Endothelial cell of umbilical vein (primary cell): ENCODE measurements around the gene VPS16.

Source experiments
- EZH2 ChIP-seq: IDR thresholded peaks from 2 replicates; pipeline ENCODE4 v1.6.1; 2012; ENCODE audit warnings: borderline replicate concordance, low read depth, mild to moderate bottlenecking, moderate library complexity, low read length, inconsistent platforms; ENCODE audit not compliant: severe bottlenecking
- JUN ChIP-seq: IDR thresholded peaks from 2 replicates; pipeline ENCODE4 v1.6.1; 2011; ENCODE audit warnings: borderline replicate concordance, low read depth; ENCODE audit not compliant: insufficient read length, insufficient read depth
- MYC ChIP-seq: IDR thresholded peaks from one replicate; pipeline ENCODE4 v1.6.1; 2011; ENCODE audit warnings: mild to moderate bottlenecking, low read depth, low read length
- POLR2A ChIP-seq: IDR thresholded peaks from 2 replicates; pipeline ENCODE4 v1.6.1; 2012; ENCODE audit warnings: low read depth, mild to moderate bottlenecking, control low read depth, low read length
- POLR2AphosphoS5 ChIP-seq: IDR thresholded peaks from 2 replicates; pipeline ENCODE4 v1.6.1; 2012; ENCODE audit warnings: low read depth, mild to moderate bottlenecking, control low read depth, low read length, moderate library complexity; ENCODE audit not compliant: insufficient read depth
- TF ChIP-seq, protein P1 (sequence below), 2 donors: IDR thresholded peaks; 1 replicate in 1 of 2; 2 replicates in 1 of 2; pipeline ENCODE4 v1.5.1; 2011; ENCODE audit warnings: low read length in 2 of 2, mild to moderate bottlenecking in 2 of 2, moderate library complexity in 2 of 2, control low read depth in 1 of 2, inconsistent platforms in 1 of 2, low read depth in 1 of 2; ENCODE audit not compliant: insufficient read depth in 1 of 2; ENCODE audit errors: extremely low read depth in 1 of 2
- TF ChIP-seq, protein P2 (sequence below): IDR thresholded peaks from 2 replicates; pipeline ENCODE4 v1.6.1; 2011; ENCODE audit not compliant: insufficient read depth, insufficient read length

DNA sequence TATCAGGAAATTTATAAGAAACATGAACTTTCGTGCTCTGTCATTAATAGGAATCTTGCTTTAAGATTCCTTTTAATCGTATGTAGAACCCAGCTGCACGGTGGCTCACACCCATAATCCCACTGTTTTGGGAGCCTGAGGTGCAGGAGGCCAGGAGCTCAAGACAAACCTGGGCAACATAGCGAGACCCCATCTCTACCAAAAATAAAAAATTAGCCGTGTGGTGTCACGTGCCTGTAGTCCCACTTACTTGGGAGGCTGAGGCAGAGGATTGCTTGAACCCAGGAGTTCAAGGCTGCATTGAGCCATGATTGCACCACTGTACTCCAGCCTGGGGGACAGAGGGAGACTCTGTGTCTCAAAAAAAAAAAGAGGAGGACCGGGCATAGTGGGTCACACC, 40.1 kb downstream of the VPS16 start:
- TF ChIP-seq, protein P1, sequence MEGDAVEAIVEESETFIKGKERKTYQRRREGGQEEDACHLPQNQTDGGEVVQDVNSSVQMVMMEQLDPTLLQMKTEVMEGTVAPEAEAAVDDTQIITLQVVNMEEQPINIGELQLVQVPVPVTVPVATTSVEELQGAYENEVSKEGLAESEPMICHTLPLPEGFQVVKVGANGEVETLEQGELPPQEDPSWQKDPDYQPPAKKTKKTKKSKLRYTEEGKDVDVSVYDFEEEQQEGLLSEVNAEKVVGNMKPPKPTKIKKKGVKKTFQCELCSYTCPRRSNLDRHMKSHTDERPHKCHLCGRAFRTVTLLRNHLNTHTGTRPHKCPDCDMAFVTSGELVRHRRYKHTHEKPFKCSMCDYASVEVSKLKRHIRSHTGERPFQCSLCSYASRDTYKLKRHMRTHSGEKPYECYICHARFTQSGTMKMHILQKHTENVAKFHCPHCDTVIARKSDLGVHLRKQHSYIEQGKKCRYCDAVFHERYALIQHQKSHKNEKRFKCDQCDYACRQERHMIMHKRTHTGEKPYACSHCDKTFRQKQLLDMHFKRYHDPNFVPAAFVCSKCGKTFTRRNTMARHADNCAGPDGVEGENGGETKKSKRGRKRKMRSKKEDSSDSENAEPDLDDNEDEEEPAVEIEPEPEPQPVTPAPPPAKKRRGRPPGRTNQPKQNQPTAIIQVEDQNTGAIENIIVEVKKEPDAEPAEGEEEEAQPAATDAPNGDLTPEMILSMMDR (IDR thresholded peaks at IDR 0.05; ENCODE audit: extremely low read depth in 1 of 2, insufficient read depth in 1 of 2, low read depth in 1 of 2, low read length in 2 of 2): no peak
- no peak for TF ChIP-seq POLR2A
- no peak for TF ChIP-seq EZH2
- TF ChIP-seq, protein P2, sequence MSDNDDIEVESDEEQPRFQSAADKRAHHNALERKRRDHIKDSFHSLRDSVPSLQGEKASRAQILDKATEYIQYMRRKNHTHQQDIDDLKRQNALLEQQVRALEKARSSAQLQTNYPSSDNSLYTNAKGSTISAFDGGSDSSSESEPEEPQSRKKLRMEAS: no peak
- no peak for TF ChIP-seq POLR2AphosphoS5
- TF ChIP-seq JUN: no peak
- TF ChIP-seq MYC: no peak
